Measurements from ENCODE around the gene C10orf67.

Gene C10orf67

DNA sequence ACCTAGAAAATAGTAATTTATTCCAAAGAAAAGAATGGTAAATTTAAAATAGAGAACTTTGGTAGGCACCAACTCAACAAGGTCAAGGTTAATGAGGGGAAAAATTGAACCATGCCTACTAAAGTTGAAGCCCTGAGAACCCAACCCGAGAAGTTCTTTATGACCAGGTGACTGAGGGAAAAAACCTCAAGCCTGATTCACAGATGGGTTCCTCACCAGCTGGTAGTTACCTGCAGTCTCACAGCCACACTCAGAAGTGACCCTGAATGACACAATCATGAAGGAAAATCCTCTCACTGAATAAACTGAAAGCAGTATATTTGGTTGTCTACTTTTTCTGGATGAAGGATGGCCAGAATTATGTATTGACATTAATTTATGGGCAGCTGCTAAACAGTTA is 7.0 kb downstream of the C10orf67 start:
- TF ChIP-seq, protein P1, sequence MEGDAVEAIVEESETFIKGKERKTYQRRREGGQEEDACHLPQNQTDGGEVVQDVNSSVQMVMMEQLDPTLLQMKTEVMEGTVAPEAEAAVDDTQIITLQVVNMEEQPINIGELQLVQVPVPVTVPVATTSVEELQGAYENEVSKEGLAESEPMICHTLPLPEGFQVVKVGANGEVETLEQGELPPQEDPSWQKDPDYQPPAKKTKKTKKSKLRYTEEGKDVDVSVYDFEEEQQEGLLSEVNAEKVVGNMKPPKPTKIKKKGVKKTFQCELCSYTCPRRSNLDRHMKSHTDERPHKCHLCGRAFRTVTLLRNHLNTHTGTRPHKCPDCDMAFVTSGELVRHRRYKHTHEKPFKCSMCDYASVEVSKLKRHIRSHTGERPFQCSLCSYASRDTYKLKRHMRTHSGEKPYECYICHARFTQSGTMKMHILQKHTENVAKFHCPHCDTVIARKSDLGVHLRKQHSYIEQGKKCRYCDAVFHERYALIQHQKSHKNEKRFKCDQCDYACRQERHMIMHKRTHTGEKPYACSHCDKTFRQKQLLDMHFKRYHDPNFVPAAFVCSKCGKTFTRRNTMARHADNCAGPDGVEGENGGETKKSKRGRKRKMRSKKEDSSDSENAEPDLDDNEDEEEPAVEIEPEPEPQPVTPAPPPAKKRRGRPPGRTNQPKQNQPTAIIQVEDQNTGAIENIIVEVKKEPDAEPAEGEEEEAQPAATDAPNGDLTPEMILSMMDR (IDR thresholded peaks at IDR 0.05; ENCODE audit: extremely low read depth, missing control alignments), result no peak
- DNase-seq (ENCODE audit: low spot score), result no peak

DNA sequence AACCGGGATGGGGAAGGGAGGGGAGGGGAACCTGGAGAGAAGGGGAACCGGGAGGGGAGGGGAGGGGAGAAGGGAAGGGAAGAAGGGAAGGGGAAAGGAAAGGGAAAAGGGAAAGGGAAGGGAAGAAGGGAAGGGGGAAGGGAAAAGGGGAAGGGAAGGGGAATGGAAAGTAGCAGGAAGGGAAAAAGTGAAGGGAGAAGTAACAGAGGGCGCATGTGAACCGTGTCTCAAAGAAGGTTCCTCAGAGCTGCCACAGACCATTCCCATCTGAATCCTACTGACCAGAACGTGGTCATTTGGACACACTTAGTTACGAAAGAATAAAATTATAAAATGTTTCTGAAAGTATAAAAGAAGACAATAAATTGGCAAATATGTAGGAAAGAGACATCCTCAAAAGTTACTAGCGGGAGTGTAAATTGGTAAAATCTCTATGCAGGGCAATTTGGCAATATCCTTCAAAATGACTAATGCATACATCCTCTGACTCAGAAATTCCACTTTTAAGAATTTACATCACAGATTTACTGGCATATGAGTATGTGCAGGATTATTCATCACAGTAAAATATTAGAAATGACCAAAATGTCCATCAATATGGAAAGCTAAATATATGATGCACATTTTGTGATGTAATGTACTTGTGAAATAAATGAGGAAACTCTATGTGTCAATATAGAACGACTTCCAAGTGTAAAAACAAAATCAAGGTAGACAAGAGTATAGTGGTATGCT is 12.9 kb downstream of the C10orf67 start:
- TF ChIP-seq, protein P1 (IDR thresholded peaks at IDR 0.05; ENCODE audit: extremely low read depth, missing control alignments), result no peak
- DNase-seq (ENCODE audit: low spot score), result no peak

DNA sequence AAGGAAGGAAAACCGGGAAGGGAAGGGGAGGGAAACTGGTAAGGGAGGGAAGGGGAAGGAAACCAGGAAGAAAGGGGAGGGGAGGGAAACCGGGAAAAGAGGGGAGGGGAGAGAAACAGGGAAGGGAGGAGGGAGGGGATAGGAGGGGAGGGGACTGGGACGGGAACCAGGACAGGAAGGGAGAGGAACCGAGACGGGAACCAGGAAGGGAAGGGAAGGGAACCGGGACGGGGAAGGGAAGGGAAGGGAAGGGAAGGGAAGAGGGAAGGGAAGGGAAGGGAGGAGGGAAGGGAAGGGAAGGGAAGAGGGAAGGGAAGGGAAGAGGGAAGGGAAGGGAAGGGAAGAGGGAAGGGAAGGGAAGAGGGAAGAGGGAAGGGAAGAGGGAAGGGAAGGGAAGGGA is 13.6 kb downstream of the C10orf67 start:
- TF ChIP-seq, protein P1 (IDR thresholded peaks at IDR 0.05; ENCODE audit: extremely low read depth, missing control alignments), result no peak
- DNase-seq (ENCODE audit: low spot score), result no peak

DNA sequence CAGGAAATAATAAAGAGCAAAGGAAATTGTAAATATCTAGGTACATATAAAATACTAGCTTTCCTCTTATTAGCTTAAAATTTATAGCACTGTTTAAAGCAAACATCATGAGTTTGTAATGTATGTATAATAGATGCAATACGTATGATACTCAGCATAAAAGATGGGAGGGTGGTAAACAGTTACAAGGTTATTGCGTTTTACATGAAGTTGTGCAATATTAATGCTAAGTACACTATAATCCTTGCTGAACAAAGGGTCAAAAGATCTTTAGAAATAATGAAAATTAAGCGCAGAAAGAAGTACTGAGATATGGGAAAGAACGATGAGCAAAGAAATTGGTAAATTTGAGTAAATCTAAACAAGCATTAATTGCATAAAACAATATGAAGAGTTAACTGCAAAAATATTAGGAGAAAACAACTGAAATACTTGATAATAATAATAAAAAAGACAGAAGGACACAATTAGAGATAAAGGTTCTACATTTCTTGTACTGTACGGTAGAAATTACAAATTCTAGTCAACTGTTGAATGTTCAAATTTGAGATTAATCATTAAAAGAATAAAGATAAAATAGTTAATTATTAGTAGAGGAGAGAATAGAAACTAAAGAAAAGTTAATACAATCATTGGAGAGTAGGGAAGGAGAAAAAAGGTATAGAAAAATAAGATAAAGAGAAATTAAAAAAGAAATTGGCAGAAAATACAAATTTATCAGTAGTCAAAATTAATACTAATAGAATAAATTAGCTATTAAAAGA is 17.9 kb downstream of the C10orf67 start:
- TF ChIP-seq, protein P1 (IDR thresholded peaks at IDR 0.05; ENCODE audit: extremely low read depth, missing control alignments), result no peak
- DNase-seq (ENCODE audit: low spot score), result no peak

DNA sequence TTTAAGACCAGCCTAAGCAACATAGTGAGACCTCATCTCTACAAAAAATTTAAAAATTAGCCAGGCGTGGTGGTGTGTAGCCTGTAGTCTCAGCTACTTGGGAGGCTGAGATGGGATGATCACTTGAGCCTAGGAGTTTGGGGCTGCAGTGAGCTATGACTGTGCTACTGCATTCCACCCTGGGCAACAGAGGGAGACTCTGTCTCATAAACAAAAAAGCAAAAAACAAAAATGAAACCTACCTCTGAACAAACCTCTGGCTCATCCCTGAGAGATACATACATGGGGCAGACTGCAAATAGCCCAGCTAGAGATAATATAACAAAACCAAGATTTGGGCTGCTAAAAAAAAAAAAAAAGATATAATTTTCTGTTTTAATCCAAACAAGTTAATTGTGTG is 19.5 kb downstream of the C10orf67 start:
- TF ChIP-seq, protein P1 (IDR thresholded peaks at IDR 0.05; ENCODE audit: extremely low read depth, missing control alignments), result peak; percentile 21
- DNase-seq (ENCODE audit: low spot score), result no peak

DNA sequence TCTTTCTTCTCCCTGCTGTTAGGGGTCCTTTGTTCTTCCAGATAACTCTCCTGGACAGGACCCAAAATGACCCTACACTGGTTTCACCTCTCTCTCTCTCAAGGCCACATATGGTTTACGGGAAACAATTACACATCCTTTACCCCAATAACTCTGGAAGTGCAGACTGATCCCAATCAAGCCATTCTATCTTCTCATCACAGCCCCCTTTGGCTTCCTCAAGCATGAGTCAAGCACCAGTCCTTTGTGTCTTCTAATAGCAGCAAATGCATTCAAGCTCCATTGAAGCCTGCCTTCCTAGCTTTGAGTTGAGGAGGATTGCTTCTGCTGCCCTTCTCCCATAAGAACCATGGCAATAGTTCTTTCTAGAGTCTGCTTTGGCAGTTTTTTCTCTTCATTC is 20.2 kb downstream of the C10orf67 start:
- TF ChIP-seq, protein P1 (IDR thresholded peaks at IDR 0.05; ENCODE audit: extremely low read depth, missing control alignments), result no peak
- no peak for DNase-seq (ENCODE audit: low spot score)

DNA sequence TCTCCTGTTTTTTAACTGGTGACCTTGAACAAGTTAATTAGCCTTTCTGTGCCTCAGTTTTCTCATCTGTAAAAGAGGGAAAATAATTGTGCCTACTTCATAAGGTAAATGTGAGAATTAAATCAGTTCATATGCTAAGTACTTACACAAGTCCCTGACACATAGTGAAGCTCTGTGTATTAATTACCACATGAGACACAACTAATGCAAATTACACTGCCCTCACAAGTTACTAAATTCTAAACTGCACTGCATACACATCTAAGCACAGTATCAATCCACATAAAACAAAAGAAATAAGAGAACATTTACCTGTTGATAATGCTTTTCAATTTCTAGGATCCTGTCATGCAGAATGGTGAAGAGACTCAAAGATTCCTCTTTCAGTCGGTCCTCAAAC is 22.5 kb downstream of the C10orf67 start:
- TF ChIP-seq, protein P1 (IDR thresholded peaks at IDR 0.05; ENCODE audit: extremely low read depth, missing control alignments), result no peak
- DNase-seq (ENCODE audit: low spot score), result no peak
